GM10266 (cell line): ENCODE measurements around the gene RNF223.

Source experiments
- DNase-seq: peaks from one replicate; pipeline ENCODE4 v3.0.0; 2012; ENCODE audit errors: extremely low spot score
- TF ChIP-seq, protein P1 (sequence below): IDR thresholded peaks from 2 replicates; pipeline ENCODE4 v1.5.1; 2012; ENCODE audit warnings: mild to moderate bottlenecking, low read depth; ENCODE audit not compliant: control insufficient read depth, insufficient read depth; ENCODE audit errors: missing control alignments

Gene RNF223

DNA sequence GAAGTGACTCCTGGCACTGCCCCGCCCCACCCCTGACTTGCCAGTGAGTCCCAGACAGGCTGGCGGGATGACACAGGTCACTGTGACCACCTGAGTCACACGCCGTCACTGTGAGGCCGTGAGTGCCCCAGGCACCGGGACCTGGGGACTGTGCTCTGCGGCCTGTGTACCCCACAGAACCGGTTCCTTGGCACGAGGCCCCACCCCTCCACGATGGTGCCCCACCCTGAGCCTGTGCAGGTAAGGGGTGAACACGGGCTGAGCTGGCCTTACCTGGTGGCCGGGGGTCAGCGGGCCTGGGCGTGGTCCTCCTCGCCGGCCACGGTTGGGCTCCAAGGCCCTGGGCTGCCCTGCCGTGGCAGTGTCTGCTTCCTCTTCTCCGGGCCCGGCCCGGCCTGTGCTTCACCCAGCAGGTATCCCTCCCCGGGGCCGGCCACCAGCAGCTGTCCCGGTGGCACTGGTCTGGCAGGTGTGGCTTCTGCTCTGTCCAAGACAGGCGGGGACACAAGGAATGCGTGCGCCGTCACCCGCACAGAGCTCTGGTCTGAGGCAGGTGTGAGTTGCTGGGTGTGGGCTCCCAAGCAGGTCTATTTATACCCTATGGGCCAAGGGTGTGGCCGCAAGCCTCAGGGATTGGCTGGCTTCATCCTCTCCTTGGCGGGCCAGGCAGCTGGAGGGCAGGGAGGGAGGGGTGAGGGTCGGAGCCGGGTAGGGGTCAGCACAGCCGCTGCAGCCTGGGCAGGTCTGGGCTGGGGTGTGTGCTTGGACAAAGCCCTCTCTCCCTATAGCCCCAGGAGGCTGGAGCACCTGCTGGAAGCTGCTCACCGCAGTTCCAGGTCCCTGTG is at the start of gene RNF223:
RNF223 (minus strand) TSS at position 564 of the 845 bp plus-strand sequence. CDS start 1,740 bp downstream, outside the sequence.
- no peak for DNase-seq
- TF ChIP-seq, protein P1, sequence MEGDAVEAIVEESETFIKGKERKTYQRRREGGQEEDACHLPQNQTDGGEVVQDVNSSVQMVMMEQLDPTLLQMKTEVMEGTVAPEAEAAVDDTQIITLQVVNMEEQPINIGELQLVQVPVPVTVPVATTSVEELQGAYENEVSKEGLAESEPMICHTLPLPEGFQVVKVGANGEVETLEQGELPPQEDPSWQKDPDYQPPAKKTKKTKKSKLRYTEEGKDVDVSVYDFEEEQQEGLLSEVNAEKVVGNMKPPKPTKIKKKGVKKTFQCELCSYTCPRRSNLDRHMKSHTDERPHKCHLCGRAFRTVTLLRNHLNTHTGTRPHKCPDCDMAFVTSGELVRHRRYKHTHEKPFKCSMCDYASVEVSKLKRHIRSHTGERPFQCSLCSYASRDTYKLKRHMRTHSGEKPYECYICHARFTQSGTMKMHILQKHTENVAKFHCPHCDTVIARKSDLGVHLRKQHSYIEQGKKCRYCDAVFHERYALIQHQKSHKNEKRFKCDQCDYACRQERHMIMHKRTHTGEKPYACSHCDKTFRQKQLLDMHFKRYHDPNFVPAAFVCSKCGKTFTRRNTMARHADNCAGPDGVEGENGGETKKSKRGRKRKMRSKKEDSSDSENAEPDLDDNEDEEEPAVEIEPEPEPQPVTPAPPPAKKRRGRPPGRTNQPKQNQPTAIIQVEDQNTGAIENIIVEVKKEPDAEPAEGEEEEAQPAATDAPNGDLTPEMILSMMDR = no peak

DNA sequence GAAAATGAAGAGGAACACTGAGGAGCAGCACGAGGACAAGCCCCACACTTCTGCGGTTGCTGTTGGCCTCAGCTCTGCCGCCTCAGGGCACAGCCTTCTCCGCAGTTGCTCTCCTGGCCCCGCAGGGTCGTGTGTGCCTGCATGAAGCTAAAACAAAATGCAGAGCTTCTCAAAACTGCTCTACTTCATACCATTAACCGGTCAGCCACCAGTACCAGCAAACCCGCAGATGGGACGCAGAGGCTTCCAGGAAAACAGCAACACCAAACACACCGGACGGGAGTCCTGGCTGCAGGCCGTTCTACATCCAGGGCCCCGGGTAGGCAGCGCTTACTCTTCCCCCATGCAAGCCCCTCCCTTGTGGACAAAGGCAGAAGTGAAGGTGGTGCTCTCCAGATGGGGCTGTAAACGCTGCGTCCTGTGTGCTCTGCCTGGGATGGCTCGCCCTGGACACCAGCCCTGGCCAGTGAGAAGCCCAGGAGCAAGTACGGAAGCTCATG is 48.9 kb upstream of the RNF223 start:
- no peak for DNase-seq
- TF ChIP-seq, protein P1 = no peak

DNA sequence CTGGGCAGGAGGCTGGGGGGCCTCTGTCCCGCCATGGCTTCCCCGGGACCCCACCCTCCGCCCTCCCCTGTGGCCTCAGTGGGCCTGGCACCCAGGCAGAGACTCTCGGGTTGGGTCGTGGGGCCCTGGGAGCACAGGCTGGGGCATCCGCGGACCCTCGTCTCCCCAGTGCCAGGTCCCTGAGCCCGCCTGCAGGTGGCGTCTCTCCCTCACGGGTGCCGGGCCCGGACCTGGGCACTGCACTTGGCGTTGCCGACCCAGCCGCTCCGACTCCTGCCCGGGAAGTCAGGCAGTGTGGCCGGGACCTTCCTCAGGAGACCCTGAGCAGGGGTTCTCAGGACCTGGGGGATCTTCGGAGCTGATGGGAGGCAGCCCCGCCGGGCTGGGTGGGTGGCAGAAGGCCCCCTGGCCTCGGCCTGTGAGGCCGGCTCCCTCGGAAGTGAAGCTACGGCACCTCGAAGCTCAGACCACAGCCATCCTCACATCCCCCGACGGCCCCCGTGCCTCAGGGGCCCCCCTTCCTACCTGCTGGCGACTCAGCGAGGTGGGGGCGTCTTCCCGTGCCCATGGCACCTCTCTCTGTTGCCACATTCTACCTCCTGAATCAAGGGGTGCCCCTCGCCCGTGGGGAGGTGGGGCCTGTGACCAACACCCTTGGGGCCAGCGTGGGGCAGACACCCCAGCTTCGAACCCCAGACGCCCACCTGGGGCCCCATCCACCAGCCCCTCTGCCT is 48.1 kb upstream of the RNF223 start:
- TF ChIP-seq, protein P1 = peak; percentile 92
- DNase-seq = peak; percentile 94

DNA sequence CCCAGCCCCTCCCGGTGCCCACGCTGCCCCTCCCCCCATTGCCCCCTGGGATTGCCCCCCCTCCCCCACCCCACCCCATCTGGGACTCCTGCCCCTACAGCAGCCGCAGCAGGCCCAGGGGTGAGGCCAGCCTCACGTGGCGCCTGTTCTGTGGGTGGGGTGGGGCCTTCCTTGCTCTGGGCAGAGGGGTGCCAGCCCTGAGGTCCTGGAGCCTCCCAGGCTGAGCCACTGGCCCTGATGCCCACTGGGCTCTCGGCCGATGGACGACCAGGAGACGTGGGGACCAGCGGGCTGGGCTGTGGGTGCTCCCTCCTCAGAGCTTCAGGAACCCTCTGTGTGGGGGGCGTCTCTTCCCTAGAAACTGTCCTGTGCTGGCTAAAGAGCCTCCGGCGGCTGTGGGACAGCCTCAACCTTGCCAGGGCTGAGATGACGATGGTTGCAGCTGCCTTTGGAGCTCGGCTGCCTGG is 47.5 kb upstream of the RNF223 start:
- DNase-seq = no peak
- TF ChIP-seq, protein P1 = no peak

DNA sequence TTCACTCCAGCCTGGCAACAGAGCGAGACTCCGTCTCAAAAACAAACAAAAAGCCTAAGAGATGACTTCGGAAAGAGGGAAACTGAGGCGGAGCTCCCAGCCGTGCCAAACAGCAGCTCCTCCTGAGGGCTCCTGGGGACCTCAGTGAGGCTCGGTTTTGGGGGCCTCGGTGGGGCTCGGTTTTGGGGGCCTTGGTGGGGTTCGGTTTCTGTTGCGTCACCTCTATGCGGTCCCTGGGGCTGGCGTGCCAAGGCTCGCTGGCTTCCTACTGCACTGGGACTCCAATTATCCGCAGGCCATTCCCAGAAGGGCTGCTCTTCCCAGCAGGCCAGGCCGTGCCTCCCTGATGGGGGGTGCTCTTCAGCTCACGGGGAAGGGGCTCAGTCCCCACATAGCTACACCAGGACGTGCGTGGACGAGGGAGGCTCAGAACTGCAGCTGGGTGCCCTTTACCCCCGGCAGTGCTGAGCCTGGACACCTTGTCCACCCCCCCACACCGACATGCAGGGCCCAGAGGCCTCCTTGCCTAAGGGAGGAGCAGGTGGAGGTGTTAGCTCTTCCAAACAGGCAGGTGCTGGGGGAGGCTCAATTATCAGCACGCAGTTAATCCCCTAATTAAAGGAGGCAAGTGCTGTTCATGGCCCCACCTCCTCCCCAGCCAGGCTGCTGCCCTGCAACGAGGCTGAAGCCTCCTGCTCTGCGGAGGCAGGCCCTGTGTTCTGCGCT is 46.9 kb upstream of the RNF223 start:
- TF ChIP-seq, protein P1 = no peak
- no peak for DNase-seq

DNA sequence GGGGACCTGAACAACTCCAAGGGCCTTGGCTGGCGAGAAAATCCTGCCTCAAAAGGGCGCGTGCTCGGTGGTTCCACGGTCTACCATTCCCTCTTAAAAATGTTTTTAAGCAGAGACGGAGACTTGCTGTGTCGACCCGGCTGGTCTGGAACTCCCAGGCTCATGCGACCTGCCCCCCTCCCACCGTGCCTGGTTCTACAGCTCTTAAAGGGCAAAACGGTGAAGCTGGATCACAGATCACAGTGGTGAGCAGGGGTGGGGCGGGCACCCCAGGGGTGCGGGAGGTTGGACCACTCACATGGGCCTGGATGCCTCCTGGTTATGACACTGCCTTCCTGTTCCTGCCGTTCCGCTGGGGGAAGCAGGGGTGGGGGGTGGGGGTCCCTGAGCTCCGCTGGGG is 46.0 kb upstream of the RNF223 start:
- DNase-seq = no peak
- TF ChIP-seq, protein P1 = no peak
